HuH-7 (cell line): ENCODE results near the gene FOXP2.
"Not testable (repeated sequence)": the region's sequence is repeated elsewhere in the genome, so short reads cannot be mapped to it uniquely, and the experiment has no call there.

ENCODE experiments used
- DNase-seq: peaks from one replicate; pipeline ENCODE4 v3.0.0; 2011; ENCODE audit warnings: low spot score

FOXP2 gene

DNA sequence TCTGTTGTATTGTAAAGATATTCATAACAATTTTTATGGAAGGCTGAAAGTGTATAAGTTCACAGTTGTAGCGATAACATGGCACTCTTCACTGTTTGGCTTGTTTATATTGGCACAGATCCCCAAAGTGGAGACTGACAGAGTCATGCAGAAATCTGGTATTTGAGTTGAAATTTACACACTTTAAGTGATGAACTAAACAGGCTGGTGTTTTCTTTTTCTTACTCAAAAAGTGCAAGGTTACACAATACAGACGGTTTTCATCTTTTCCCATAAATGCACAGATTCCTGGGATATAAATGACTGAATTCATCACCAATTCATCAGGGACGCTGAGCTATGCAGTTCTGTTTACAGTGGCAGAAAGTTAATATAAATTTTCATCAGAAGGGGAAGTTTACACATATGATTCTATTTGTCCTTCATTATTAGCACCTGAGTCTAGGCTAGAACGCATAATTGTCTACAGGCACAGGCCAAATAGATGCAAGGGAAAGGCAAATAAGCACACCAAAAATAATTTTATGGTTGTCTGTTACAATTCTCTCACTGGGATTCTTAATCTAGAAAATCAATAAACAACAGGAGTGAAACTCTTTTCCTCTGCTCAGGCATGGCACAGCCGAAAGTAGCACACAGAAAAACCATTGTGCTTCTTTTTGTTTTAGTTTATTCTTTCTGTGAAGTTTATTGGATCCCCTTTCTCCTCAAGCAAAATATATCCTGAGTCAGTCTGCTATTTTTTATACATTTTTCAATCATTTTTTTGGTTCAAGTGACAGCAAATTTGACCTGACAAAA, 88.0 kb downstream of the FOXP2 start:
- DNase-seq = no peak

- no peak for DNase-seq
Measured at GRCh38 chr7:114504586-114504985, 90.0 kb downstream of the FOXP2 start.

DNA sequence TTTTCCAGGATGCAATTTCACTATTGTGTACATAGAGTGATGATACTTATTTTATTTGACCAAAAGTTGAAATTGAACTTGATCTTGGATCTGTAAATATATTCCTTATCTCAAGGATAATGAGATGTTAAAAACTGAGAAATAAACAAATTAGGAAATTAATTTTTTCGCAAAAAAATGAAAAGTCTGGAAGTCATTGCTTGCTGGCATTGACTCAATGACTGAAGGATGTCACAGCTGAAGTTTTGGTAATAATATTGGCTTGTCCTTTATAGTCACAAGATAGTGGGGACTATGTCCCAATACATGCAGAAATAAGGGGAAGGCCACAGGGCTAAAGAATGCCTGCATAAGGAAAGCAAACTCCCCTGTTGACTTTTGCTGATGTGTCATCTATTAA, 92.8 kb downstream of the FOXP2 start:
- DNase-seq = no peak

GRCh38 chr7:114508086-114508485, 93.5 kb downstream of the FOXP2 start:
- DNase-seq = no peak

- DNase-seq = not testable (repeated sequence)
Measured at GRCh38 chr7:114510824-114511223, 96.2 kb downstream of the FOXP2 start.

GRCh38 chr7:114519240-114519639, 104.6 kb downstream of the FOXP2 start:
- no peak for DNase-seq

DNA sequence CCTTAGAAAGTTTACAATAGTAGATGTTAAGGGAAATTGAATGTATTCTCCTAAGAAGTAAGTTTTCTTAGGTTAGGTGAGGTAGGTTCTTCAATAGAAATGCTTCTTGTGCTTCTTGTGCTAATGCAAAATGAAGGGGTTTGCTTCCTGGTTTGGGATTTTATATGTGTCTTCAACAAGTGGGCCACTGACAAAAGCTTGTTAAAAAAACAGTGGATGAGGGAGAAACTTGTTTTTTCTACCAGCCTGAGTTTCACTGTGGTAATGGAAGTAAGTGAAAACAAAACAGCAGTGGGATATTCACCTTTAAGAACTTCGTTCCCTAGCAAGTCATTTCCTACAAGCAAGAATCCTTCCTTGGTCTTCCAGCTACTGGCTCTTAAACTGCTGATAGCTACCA, 107.5 kb downstream of the FOXP2 start:
- DNase-seq = no peak

DNA sequence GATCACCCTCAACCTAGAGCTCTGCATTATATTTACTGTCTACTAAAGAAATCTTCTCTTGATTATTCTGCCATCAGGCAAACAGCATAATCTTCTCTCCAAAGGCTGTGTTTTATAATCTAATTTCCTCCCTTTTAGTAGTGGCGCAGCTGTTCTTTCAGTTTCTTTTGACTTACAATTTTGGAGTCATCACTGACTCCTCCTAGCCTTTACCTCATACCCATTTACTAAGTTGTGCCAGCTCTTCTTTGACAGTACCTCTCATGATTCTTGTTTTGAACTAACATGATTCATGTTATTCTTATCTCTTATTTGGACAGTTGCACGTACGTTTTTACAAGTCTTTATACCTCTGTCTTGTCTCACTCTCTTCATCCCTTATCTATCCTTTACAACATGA, 113.0 kb downstream of the FOXP2 start:
- no peak for DNase-seq

DNA sequence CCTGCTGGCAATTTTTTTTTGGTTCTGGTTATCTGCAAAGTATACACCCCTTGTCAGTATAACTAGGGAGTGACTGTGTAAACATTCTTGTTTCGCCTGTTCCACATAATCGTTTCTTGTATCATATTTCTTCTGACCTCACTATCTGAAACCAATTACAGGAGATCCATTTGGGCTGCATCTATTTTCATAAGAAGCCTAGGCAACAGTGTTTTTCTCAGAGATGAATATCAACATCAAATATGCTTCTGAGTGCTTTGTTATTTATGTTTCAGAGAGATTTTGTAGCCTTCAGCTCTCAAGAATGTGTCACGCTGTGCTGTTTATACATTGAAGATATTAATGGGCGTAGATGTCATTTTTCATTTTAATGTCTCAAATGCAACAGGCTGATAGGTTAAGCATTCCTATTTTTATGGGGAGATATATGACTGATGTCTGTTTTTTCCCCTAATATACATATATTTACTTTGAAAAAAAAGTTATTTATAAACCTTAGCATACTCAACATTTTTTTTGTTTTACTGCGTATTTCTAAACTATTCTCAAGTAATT, 115.5 kb downstream of the FOXP2 start:
- DNase-seq = no peak

- DNase-seq = no peak
Measured at GRCh38 chr7:114531326-114531725, 116.7 kb downstream of the FOXP2 start.

DNA sequence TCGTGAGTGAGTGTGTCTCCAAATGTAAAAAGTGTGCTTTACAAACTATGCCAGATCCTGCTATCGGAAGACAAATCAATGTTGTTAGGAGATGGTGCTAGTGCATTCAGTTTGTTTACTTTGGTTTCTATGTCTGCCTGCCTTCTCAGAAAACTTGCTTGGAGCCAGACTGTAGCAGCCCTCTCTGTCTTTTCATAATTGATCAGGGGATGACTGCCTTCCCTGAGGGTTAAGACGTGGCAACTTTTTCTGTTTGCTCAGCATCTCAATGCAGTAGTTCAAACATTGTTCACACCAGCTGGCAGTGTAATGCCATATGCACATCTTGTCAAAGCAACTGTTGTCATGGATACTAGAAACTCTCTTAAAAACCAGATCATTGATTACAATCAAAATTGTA, 118.5 kb downstream of the FOXP2 start:
- no peak for DNase-seq

- DNase-seq = no peak
Measured at GRCh38 chr7:114534953-114535352, 120.3 kb downstream of the FOXP2 start.

DNA sequence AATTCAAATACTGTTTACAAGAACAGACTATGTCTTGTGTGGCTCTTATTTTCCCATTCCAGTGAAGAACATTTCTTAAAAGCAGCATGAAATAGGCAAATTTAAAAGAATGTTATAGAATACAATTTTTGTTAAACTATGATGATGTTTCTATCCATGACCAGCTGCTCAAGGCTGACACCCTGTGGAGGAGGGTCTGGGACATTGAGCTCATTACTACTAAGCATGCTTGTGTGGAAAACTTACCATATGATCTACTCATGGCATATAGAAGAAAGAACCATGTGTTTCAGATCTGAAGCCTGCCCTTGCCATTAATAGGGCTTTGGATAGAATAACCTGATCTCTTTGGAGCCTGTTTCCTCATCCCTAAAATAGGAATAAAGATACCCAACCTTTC, 125.0 kb downstream of the FOXP2 start:
- peak; percentile 14 for DNase-seq

GRCh38 chr7:114540291-114540690, 125.7 kb downstream of the FOXP2 start:
- no peak for DNase-seq

GRCh38 chr7:114547346-114547745, 132.7 kb downstream of the FOXP2 start:
- DNase-seq = not testable (repeated sequence)

DNA sequence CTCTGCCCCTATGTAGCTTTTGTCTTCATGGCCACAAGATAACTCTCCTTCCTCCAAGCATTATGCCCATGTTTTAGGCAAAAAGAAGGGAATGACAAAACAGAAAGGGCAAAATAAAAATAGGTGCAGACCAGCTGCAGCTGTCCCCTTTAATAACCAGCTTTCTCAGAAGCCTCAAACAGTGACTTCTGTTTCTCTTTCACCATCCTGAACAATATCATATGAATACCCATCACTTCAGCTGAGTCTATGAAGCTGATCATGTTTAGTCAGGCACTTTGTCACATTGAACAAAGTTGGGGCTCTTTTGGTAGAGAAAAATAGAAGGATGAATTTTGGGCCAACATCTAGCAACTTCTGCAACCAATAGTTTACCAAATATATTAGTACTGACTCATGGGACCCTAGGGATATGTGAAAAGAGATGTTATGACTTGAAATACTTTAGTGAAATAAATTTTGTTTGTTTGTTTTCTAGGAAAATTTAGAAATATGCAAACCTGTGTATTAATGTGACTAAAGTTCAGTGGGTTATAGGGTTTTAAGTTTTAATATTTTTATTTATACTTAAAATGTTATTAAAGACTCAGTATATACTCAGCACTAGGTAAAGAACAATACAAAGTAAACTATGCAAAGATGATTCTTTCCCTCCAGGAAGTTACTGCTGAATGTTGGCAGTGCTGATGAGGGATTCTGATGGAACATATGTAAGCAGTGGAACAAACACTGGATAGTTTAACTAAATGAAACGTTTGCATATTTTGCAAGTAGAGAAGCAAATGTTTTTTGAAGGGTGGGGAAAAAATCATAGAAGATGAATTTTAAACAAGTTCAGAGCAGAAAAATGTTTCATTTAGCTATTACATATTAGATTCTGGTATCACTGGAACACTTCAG, 133.7 kb downstream of the FOXP2 start:
- no peak for DNase-seq

DNA sequence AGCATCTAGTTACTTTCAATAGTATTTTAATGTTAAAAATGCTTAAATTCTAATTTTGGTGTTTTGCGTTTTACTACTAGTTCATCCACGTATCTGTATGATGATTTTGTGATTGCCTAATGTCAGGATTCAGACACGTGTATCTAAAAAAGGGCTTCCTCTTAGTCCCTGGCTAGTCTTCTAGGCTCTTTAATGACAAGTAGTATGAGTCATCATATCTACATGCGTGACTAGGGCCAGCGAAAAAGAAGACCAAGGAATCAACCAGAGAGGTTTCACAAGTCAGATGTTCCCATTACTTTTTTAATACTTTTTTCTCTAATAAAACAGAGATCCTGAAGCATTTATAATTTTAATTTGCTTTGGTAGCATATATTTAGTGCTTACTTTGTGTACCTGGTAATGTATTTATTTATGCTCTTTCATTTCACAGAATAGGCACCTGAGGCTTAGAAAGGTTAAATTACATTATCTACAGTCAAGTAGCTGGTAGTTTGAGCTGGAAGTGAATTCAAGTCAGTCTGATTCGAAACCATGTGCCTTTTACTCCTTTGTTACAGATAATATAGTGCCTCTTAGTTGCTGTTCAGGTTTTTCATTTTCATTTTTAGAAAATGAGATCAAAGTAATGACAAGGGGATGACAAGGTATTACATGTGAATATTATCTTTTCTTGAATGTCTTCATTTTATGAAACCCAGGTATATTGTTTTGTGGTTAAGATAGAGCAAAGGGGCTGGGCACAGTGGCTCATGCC, 140.3 kb downstream of the FOXP2 start:
- no peak for DNase-seq

GRCh38 chr7:114567416-114567815, 152.8 kb downstream of the FOXP2 start:
- no peak for DNase-seq

DNA sequence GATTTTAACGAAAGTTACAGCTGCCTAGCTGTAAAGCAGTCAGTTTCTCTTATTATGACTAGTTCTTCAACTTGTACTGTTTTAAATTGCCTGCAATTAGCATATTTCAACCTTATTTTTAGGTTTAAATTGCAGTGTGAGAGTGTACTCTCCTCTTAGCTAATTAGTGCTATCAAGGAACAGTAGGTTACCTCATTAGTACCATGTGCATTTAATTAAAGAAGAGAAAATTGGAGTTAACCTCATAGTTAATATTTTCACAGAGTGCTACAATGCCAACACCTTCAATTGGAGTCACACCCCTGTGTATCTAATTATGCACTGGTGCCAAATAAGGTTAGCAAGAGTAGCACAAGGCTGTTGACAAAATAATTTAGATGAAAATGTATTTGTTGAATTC, 154.6 kb downstream of the FOXP2 start:
- no peak for DNase-seq

DNA sequence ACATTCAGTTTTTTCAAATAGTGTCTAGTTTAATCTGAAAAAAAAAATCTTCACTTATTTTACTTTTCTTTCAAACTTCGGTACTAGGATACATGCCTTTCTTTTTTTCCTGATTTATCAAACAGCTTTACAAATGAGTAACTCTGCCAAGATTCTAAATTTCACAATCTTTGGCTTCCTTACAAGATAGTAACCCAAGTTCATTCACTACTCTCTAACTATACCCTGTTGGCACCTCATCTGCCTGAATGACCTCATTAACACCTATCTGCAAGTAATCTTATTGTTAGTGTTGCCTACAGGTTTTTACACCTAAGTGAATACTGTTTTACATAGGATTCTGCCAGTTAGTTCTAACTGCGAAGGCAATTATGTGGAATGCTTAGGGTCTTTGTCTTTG, 159.8 kb downstream of the FOXP2 start:
- DNase-seq = no peak

GRCh38 chr7:114575098-114575497, 160.5 kb downstream of the FOXP2 start:
- no peak for DNase-seq

DNA sequence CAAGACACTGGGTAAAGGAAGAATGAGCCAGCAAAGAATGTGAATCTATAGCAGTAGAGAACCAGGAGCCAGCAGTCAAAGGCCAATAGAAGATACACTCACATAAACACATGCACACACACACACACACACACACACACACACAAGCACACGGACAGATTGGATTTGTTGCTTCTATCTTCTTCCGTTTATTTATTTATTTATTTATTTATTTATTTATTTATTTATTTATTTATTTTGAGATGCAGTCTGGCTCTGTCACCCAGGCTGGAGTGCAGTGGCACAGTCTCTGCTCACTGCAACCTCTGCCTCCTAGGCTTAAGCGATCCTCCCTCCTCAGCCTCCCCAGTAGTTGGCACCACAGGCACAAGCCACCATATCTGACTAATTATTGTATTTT, 166.3 kb downstream of the FOXP2 start:
- DNase-seq = not testable (repeated sequence)
